Fibroblast of skin of left quadriceps (primary cell): Measurements from ENCODE around the gene TMEM108.

ENCODE experiments used
- DNase-seq, 2 experiments: peaks; one replicate each; pipeline ENCODE4 v3.0.0-alpha.2; 2013; ENCODE audit warnings: low read depth in 2 of 2

Gene TMEM108

DNA sequence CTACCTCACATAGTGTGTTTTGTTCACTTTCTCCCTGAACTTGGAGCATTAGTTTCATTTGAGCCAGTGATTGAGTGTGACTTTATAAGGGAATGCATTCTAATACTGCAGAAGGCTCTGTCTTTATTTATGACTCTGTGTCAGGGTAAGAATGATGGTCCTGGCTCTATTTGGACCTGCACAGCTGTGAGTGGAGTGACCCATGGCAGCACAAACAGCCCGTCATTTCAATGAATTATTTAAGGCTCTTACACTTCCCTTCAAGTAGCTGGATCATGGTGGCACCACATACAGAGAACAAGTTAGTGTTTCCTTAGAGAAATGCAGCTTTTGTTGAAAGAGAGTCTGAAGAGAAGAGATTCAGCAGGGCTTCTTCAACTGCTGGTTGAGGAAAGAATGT, 16.4 kb downstream of the TMEM108 start:
- no peak for DNase-seq

GRCh38 chr3:133055339-133055738, 17.1 kb downstream of the TMEM108 start:
- no peak for DNase-seq

- DNase-seq, result no peak
Observed at GRCh38 chr3:133058243-133058642, 20.1 kb downstream of the TMEM108 start.

- DNase-seq, result no peak
Observed at GRCh38 chr3:133058831-133059230, 20.6 kb downstream of the TMEM108 start.

DNA sequence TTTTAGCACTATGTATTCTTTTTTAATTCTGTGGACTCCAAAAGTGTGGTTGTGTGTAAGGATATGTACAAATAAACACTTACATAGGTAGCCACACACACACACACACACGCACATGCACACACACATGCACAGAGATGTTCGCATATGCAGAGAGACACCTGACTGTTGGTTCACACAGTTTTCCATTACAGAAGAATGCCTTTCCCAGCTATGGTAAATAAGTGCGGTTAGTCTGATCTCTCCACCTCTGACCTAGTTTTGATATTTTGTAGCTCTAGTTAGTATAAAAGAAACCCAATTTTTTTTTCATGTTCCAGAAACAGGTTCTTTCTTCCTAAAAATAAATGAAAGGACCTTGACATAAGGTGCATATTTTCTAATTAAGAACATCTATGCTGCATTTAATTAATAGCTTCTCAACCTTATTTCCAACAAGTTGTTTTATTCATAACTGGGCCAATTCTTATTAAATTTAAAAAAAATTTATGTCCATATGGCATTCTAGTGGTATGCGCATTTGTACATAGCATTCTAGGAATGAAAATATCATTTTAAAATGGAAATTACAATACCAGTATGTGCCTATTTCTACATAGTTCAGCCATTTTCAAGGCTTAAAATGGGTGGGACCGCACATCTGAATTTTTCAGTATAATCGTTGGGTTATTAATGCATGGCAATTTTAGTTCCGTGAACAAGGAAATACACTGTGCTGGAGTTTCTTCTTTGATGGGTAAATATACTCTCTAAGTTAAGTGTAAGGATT, 27.2 kb downstream of the TMEM108 start:
- no peak for DNase-seq

GRCh38 chr3:133066026-133066425, 27.8 kb downstream of the TMEM108 start:
- no peak for DNase-seq

GRCh38 chr3:133069556-133070286, 31.5 kb downstream of the TMEM108 start:
- DNase-seq, result no peak

- no peak for DNase-seq
Observed at GRCh38 chr3:133074977-133075376, 36.8 kb downstream of the TMEM108 start.

DNA sequence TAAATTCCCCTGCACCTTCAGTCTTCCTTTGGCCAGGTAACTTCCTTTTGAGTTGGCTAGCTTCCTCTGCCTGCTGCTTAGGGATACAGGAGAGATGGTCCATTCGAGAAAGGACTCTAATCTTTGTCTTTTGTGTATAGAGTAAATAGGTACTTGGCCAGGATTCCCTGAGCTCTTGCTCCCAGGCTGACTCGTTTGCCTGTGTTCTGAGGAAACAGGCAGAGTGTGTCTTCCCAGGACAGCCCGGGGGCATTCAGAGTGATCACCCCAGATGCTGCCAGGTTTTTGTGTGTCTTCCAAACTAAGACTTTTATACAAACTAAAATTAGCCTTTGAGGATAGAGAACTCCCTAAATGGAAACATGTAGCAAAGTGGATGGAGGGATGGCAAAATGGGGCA, 39.5 kb downstream of the TMEM108 start:
- DNase-seq, result no peak

GRCh38 chr3:133079621-133080020, 41.4 kb downstream of the TMEM108 start:
- no peak for DNase-seq

DNA sequence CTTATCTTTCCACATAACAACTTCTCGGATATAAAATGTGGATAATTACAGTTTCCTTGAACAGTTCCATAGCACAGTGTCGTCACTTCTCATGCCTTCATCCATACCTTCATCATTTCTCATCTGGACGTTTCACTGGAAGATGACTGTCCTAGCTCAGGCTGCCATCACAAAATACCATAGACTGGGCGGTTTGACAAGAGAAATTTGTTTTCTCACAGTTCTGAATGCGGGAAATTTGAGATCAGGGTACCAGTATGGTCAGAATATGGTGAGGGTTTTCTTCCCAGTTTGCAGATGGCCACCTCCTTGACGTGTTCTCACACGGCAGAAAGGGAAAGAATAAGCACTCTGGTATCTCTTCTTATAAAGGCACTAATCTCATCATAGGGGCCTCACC, 42.8 kb downstream of the TMEM108 start:
- no peak for DNase-seq

- DNase-seq, result no peak
Observed at GRCh38 chr3:133083395-133083794, 45.2 kb downstream of the TMEM108 start.

DNA sequence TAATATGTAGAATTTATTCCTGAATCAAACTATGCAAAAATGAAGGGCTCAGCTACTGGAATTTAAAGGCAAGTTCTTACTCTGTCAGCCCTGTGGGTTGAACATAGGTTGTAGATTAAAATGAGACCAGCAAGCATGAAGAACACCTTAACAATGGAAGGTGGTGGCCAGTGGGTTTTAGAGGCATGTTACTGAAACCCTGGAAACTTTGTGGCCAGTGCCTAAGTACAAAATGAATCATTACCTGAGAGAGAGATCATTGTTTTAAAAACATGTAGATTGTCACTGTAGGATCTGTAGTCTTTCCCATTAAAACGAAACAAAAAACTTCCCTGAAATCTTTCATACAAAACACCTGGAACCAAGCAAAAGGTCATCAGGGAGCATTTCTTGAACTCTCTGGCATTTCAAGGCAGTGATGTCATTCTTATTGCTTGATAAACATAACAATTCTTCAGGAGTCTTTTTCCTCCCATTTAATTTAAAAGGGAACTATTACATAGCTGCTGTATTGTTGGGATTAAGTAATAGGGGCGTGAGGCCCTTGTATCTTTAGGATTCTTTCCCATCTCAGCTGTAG, 51.8 kb downstream of the TMEM108 start:
- no peak for DNase-seq

DNA sequence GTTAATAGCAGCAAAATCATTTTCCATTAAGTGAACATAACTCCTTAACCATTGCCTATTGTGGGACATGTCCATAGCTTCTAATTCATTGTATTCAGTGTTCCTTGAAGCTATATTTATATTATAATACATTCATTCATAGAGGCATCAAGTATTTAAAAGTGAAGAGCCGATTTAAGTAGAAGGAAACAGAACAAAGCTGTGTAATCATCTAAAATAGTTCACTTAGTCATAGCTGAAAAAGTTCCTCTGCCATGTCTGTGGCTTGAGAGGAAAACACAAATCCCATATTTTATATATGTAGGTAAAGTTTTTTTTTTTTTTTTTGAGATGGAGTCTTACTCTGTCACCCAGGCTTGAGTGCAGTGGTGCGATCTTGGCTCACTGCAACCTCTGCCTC, 54.5 kb downstream of the TMEM108 start:
- DNase-seq, result no peak

GRCh38 chr3:133093366-133093765, 55.2 kb downstream of the TMEM108 start:
- no peak for DNase-seq

DNA sequence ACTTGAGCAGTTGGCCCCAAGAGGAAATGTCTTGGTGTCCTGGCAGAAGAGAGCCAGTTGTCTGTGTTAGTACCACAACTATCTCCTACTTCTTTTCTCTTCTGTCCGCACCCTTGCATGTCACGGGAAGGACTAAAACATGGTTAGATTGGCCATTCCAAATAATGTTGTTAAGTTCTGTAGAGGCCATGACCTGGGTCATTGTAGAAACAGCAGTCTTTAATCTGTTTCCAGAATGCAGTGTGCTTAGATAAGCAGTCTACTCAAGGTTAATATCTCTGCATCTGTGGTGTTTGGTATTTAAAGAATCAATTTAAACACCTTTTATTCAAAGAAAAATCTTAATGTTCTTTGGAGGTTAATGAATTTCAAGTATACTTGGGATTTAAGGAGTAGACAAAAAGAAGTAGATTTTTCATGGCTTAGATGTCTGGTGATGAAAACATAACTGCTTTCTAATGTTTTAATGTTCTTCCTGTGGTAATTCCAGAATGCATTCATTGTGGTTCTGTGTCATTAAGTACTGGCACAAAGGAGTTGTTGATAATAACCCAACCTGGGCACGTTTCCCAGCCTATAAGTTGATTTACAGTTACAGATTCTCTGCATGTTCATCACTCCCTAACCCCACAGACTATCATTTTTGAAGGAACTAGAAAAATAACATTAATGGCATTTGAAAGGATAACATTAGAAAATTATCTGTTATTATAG, 58.9 kb downstream of the TMEM108 start:
- peak; percentile 53 to 62 for DNase-seq

GRCh38 chr3:133103706-133104105, 65.5 kb downstream of the TMEM108 start:
- no peak for DNase-seq

- DNase-seq, result no peak
Observed at GRCh38 chr3:133106169-133106568, 68.0 kb downstream of the TMEM108 start.

DNA sequence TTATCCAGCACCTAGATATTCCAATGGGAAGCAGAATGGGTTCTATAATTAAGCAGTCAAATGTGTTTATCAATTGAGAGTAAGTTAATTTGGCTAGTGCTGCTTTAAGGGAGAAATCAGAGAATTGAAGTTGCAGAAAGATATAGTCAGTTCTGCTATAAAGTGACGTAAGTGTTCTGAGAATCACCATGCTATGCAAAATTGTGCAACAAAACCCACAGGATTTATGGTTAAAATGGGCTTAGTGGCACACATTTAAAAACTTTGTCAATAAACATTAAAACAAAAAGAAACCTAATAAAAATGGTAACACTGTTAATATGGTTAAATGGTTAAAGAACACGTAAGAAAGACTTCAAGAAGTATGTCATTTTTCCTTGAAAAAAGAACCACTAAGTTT, 74.5 kb downstream of the TMEM108 start:
- peak; percentile 16 to 26 for DNase-seq

DNA sequence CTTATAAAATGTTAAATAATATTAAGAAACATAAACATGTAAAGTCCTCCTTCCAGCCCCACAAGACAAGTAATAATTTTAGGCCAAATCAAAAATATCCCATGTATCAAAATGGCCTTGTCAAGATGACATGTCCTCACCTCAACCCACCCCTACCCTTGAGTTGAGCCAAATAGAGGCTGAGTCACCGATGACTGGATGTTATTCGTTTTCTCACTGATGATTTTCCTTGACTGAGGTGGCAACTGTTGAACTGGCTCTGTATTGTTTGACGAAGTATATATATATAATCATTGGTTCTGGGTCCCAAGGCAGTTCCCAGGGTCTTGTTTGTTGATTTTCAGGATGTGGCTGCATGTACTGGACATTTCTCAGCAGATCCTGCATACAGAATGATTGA, 75.3 kb downstream of the TMEM108 start:
- no peak for DNase-seq

GRCh38 chr3:133113927-133114597, 75.9 kb downstream of the TMEM108 start:
- no peak for DNase-seq

GRCh38 chr3:133115176-133115575, 77.0 kb downstream of the TMEM108 start:
- no peak for DNase-seq
